Measurements from ENCODE around the gene EPB41L1. TPM values are rescaled to one million over a fixed set of nuclear protein-coding genes. Genes with fewer than 3 reads are reported as not detected.
"Not testable (repeated sequence)": the region's sequence is repeated elsewhere in the genome, so short reads cannot be mapped to it uniquely, and the experiment has no call there.

EPB41L1 gene
- total RNA-seq, 1 experiment from 2014 or later = 129 TPM

DNA sequence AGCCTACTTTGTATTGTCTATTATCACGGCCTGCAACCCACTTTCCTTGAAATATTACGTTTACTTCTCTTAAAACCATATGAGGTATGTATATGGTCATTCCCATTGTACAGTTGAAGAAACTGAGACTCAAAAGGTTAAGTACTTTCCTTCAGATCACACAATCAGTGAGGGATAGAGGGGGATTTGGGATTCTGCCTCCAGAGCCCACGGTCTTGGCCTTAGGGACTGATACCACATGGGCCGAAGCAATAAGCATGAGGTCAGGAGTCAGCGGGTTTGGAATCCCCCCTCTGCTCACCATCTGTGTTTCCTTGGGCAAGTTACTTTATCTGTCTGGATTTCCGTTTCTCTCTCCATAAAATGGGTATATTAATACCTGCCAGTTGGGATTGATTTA, 19.4 kb upstream of the EPB41L1 start:
- H3K4me1 ChIP-seq = peaks cover 4% of the 10 kb centered on the region
- Mint-ChIP-seq H3K4me1 (ENCODE audit: low read depth, unreplicated experiment) (peaks cover 17% of the 10 kb centered on the region), H3K27me3 (ENCODE audit: insufficient read depth, unreplicated experiment) (no peaks in the 10 kb centered on the region), H3K27ac (ENCODE audit: unreplicated experiment) (no peak overlapping the region), H3K9me3 (ENCODE audit: unreplicated experiment) (no peaks in the 10 kb centered on the region), H3K4me3 (ENCODE audit: unreplicated experiment) (no peak overlapping the region), H3K36me3 (ENCODE audit: insufficient read depth, unreplicated experiment) (peaks cover 50% of the 10 kb centered on the region)
- H3K36me3 ChIP-seq (ENCODE audit: control insufficient read depth, insufficient read depth, low read length) = no peaks in the 10 kb centered on the region
- intact Hi-C loops (cut with micrococcal nuclease; ENCODE audit: unreplicated experiment) = no loop called here
- TF ChIP-seq, protein P1, sequence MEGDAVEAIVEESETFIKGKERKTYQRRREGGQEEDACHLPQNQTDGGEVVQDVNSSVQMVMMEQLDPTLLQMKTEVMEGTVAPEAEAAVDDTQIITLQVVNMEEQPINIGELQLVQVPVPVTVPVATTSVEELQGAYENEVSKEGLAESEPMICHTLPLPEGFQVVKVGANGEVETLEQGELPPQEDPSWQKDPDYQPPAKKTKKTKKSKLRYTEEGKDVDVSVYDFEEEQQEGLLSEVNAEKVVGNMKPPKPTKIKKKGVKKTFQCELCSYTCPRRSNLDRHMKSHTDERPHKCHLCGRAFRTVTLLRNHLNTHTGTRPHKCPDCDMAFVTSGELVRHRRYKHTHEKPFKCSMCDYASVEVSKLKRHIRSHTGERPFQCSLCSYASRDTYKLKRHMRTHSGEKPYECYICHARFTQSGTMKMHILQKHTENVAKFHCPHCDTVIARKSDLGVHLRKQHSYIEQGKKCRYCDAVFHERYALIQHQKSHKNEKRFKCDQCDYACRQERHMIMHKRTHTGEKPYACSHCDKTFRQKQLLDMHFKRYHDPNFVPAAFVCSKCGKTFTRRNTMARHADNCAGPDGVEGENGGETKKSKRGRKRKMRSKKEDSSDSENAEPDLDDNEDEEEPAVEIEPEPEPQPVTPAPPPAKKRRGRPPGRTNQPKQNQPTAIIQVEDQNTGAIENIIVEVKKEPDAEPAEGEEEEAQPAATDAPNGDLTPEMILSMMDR (IDR thresholded peaks at IDR 0.05; ENCODE audit: insufficient read depth in 1 of 2, low read depth in 1 of 2, low read length in 1 of 2, severe bottlenecking in 1 of 2, unreplicated experiment in 1 of 2) = no peak
- no peak for DNase-seq
- H3K27me3 ChIP-seq (replicated peaks; ENCODE audit: control insufficient read depth, insufficient read depth, low read length) = no peaks in the 10 kb centered on the region
- ChIA-PET CTCF (interaction anchor here (18.8 kb wide), 1 partner anchor 141 kb away, joined by 785 read pairs; no protein-coding TSS in a partner anchor), POLR2A (no interaction called here)
- BruUV-seq (replicated peaks) = no TSS peak
- H3K4me3 ChIP-seq (ENCODE audit: low read depth, low read length) = no peak overlapping the region
- H3K9me3 ChIP-seq = no peaks in the 10 kb centered on the region

DNA sequence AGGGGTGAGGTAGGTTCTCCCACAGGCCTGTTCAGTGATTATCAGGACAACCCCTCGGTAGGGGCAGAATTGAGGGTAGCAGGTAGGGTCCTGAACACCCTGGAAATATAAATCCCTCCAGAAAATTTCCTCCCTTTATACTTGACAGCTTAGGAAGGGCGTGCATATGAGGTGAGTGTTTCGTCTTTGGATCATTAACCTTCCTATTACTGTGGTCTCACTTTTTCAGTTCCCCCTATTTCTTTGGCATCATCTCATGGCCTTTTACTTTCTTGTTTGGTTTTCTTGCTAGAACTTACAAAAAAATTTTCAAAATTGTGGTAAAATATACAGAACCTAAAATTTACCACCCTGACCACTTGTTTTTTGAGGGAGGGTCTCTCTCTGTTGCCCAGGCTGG, 18.7 kb upstream of the EPB41L1 start:
- BruUV-seq (replicated peaks) = no TSS peak
- POLR2A ChIA-PET = no interaction called here
- H3K4me3 ChIP-seq (ENCODE audit: low read depth, low read length) = no peak overlapping the region
- H3K36me3 ChIP-seq (ENCODE audit: control insufficient read depth, insufficient read depth, low read length) = no peaks in the 10 kb centered on the region
- Mint-ChIP-seq H3K4me3 (ENCODE audit: unreplicated experiment) (no peak overlapping the region), H3K27ac (ENCODE audit: unreplicated experiment) (no peak overlapping the region), H3K36me3 (ENCODE audit: insufficient read depth, unreplicated experiment) (peaks cover 43% of the 10 kb centered on the region), H3K9me3 (ENCODE audit: unreplicated experiment) (no peaks in the 10 kb centered on the region), H3K27me3 (ENCODE audit: insufficient read depth, unreplicated experiment) (no peaks in the 10 kb centered on the region), H3K4me1 (ENCODE audit: low read depth, unreplicated experiment) (peaks cover 17% of the 10 kb centered on the region)
- no peaks in the 10 kb centered on the region for H3K9me3 ChIP-seq
- peaks cover 4% of the 10 kb centered on the region for H3K4me1 ChIP-seq
- TF ChIP-seq, protein P1 (IDR thresholded peaks at IDR 0.05; ENCODE audit: insufficient read depth in 1 of 2, low read depth in 1 of 2, low read length in 1 of 2, severe bottlenecking in 1 of 2, unreplicated experiment in 1 of 2) = no peak
- DNase-seq = no peak
- H3K27me3 ChIP-seq (replicated peaks; ENCODE audit: control insufficient read depth, insufficient read depth, low read length) = no peaks in the 10 kb centered on the region
- CTCF ChIA-PET = interaction anchor here (0.7 to 18.8 kb wide), 3 partner anchors 9 to 142 kb away, joined by 5 to 785 read pairs (median 11); no protein-coding TSS in a partner anchor
- intact Hi-C loops (cut with micrococcal nuclease; ENCODE audit: unreplicated experiment) = no loop called here

DNA sequence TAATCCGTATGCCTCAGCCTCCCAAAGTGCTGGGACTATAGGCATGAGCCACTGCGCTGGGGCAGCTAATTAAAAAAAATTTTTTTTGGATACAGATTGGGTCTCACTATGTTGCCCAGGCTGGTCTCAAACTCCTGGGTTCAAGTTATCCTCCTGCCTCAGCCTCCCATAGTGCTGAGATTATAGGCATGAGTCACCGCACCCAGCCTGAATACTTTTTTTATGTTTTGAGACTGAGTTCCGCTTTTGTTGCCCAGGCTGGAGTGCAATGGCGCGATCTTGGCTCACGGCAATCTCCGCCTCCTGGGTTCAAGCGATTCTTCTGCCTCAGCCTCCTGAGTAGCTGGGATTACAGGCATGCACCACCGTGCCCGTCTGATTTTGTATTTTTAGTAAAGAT, 17.2 kb upstream of the EPB41L1 start:
- H3K9me3 ChIP-seq; intact Hi-C loops (cut with micrococcal nuclease; ENCODE audit: unreplicated experiment): not testable (repeated sequence)
- POLR2A ChIA-PET = interaction anchor here (0.6 to 1.5 kb wide), 2 partner anchors 44 to 66 kb away, joined by 3 to 4 read pairs; no protein-coding TSS in a partner anchor

More for the DNA sequence above, 17.2 kb upstream of the EPB41L1 start:
- H3K36me3 ChIP-seq (ENCODE audit: control insufficient read depth, insufficient read depth, low read length); H3K4me1 ChIP-seq; H3K4me3 ChIP-seq (ENCODE audit: low read depth, low read length); H3K4me3 Mint-ChIP-seq (ENCODE audit: unreplicated experiment); H3K9me3 Mint-ChIP-seq (ENCODE audit: unreplicated experiment); H3K27ac Mint-ChIP-seq (ENCODE audit: unreplicated experiment); BruUV-seq (replicated peaks); H3K27me3 Mint-ChIP-seq (ENCODE audit: insufficient read depth, unreplicated experiment); DNase-seq; H3K27me3 ChIP-seq (replicated peaks; ENCODE audit: control insufficient read depth, insufficient read depth, low read length): not testable (repeated sequence)
- H3K36me3 Mint-ChIP-seq (ENCODE audit: insufficient read depth, unreplicated experiment) = peaks cover 34% of the 10 kb centered on the region
- peaks cover 17% of the 10 kb centered on the region for H3K4me1 Mint-ChIP-seq (ENCODE audit: low read depth, unreplicated experiment)
- CTCF ChIA-PET = interaction anchor here (0.6 to 18.8 kb wide), 5 partner anchors 36 to 1848 kb away, joined by 3 to 785 read pairs (median 6); no protein-coding TSS in a partner anchor
